Gastroesophageal sphincter (tissue), 3 donors: ENCODE measurements around the gene CCDC154.

Experiments used
- CTCF ChIP-seq, 4 experiments: fragments of 200-600 bp in 2 of 4; fragments of 450-650 bp in 2 of 4; sonication (generic) in 1 of 4; IDR thresholded peaks; one replicate each; pipeline ENCODE4 v1.5.1; 2017 to 2019; ENCODE audit warnings: antibody characterized with exemption in 4 of 4, mild to moderate bottlenecking in 2 of 4, moderate library complexity in 2 of 4
- POLR2A ChIP-seq, 2 donors: fragments of 450-650 bp; IDR thresholded peaks; one replicate each; pipeline ENCODE4 v1.6.1; 2017; ENCODE audit warnings: antibody characterized with exemption in 2 of 2, mild to moderate bottlenecking in 2 of 2, moderate library complexity in 1 of 2
- POLR2AphosphoS5 ChIP-seq: sonication (generic); formaldehyde crosslinking; IDR thresholded peaks from one replicate; pipeline ENCODE4 v1.6.1; 2017; ENCODE audit warnings: antibody characterized with exemption

- no peak for TF ChIP-seq CTCF (IDR thresholded peaks at IDR 0.05)
- no peak for TF ChIP-seq POLR2A (IDR thresholded peaks at IDR 0.05)
- TF ChIP-seq POLR2AphosphoS5, result no peak
These were observed at the start of gene CCDC154 for GRCh38 chr16:1443980-1444729.
